Measurements from ENCODE around the gene SORCS2.

- TF ChIP-seq, protein P1, sequence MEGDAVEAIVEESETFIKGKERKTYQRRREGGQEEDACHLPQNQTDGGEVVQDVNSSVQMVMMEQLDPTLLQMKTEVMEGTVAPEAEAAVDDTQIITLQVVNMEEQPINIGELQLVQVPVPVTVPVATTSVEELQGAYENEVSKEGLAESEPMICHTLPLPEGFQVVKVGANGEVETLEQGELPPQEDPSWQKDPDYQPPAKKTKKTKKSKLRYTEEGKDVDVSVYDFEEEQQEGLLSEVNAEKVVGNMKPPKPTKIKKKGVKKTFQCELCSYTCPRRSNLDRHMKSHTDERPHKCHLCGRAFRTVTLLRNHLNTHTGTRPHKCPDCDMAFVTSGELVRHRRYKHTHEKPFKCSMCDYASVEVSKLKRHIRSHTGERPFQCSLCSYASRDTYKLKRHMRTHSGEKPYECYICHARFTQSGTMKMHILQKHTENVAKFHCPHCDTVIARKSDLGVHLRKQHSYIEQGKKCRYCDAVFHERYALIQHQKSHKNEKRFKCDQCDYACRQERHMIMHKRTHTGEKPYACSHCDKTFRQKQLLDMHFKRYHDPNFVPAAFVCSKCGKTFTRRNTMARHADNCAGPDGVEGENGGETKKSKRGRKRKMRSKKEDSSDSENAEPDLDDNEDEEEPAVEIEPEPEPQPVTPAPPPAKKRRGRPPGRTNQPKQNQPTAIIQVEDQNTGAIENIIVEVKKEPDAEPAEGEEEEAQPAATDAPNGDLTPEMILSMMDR (optimal IDR thresholded peaks at IDR 0.05 in 1 of 3, IDR thresholded peaks at IDR 0.05 in 1 of 3, conservative IDR thresholded peaks at IDR 0.05 in 1 of 3; ENCODE audit: extremely low read depth in 1 of 3, insufficient read depth in 2 of 3, low read length in 3 of 3), result no peak
- TF ChIP-seq EZH2 (IDR thresholded peaks at IDR 0.05; ENCODE audit: low read length), result no peak
Measured at GRCh38 chr4:7233006-7233580, 40.8 kb downstream of the SORCS2 start.

Measured in keratinocyte (primary cell).